ENCODE data around the gene CYTH3.

GRCh38 chr7:6159524-6160031 lies 112.8 kb downstream of the CYTH3 start:
- TF ChIP-seq RAD21 (CRISPR knock-in tag; conservative IDR thresholded peaks at IDR 0.05 in 1 of 2, IDR thresholded peaks at IDR 0.05 in 1 of 2) (no peak), ZNF197 (CRISPR knock-in tag; IDR thresholded peaks at IDR 0.05; ENCODE audit: low read depth) (no peak), ETV6 (IDR thresholded peaks at IDR 0.05; ENCODE audit: borderline replicate concordance in 1 of 2, low read depth in 2 of 2, low read length in 1 of 2) (no peak), ETV6 (CRISPR knock-in tag; IDR thresholded peaks at IDR 0.05; ENCODE audit: borderline replicate concordance) (no peak)

Data from K562 (cell line).